K562 (cell line): ENCODE data around the gene CFAP58. TPM values are rescaled to one million over a fixed set of nuclear protein-coding genes. Genes with fewer than 3 reads are reported as not detected.

Source experiments
- DACH1 ChIP-seq: fragments of 450-650 bp; IDR thresholded peaks from 2 replicates; pipeline ENCODE4 v1.6.1; 2018; ENCODE audit not compliant: partially characterized antibody
- FOXJ3 ChIP-seq: sonication (generic); formaldehyde crosslinking; IDR thresholded peaks from 2 replicates; pipeline ENCODE4 v1.4.0; 2020; ENCODE audit warnings: mild to moderate bottlenecking, missing genetic modification reagents
- HDAC6 ChIP-seq: IDR thresholded peaks from 2 replicates; pipeline ENCODE4 v1.6.1; 2012; ENCODE audit warnings: low read depth, mild to moderate bottlenecking, control low read depth, inconsistent platforms, low read length, moderate library complexity
- MEF2D ChIP-seq: conservative IDR thresholded peaks from 2 replicates; pipeline ENCODE4 v1.6.1; 2016; ENCODE audit warnings: low read depth, missing genetic modification characterization, missing compliant biosample characterization
- RUNX1 ChIP-seq: sonication (generic); IDR thresholded peaks from 2 replicates; pipeline ENCODE4 v1.6.1; 2016; ENCODE audit warnings: antibody characterized with exemption, low read depth
- SMAD3 ChIP-seq: fragments of 450-650 bp; formaldehyde crosslinking; conservative IDR thresholded peaks from 2 replicates; pipeline ENCODE4 v1.4.0; 2020; ENCODE audit warnings: mild to moderate bottlenecking
- SMAD4 ChIP-seq: fragments of 250-450 bp; sonication (Bioruptor Pico); conservative IDR thresholded peaks from 2 replicates; pipeline ENCODE4 v1.8.0; 2021; ENCODE audit warnings: inconsistent platforms, mild to moderate bottlenecking, moderate library complexity
- TAL1 ChIP-seq: fragments of 450-650 bp; IDR thresholded peaks from 2 replicates; pipeline ENCODE4 v1.6.1; 2016; ENCODE audit warnings: mild to moderate bottlenecking
- ZBTB8A ChIP-seq: fragments of 450-650 bp; IDR thresholded peaks from 2 replicates; pipeline ENCODE4 v1.6.1; 2018; ENCODE audit warnings: mild to moderate bottlenecking, moderate library complexity; ENCODE audit not compliant: partially characterized antibody
- ZNF311 ChIP-seq: fragments of 250-450 bp; sonication (Bioruptor Pico); IDR thresholded peaks from 2 replicates; pipeline ENCODE4 v1.4.0; 2020; ENCODE audit warnings: mild to moderate bottlenecking, moderate library complexity
- polyA plus RNA-seq, 8 experiments: library from polyadenylated mRNA; depleted of rRNA in 4 of 8; stranded (reverse) in 5 of 8; unstranded in 3 of 8; fragments of >200 nt; fragmentation: Nextera tagmentation in 2 of 8; fragmentation: Illumina TruSeq in 1 of 8; extraction: Ambion mirVana in 2 of 8; extraction: Trizol in 1 of 8; gene quantifications; 2 replicates each; pipeline versions ENCODE4 v1.2.1 to v1.2.3, GENCODE V29; 2011 to 2014; ENCODE audit warnings: inconsistent platforms in 1 of 8, missing spikeins in 1 of 8
- total RNA-seq, 7 experiments: library from RNA; depleted of rRNA in 6 of 7; stranded (reverse); fragments of >200 nt in 6 of 7; fragmentation: Illumina TruSeq in 2 of 7; extraction: Trizol in 2 of 7; gene quantifications; 2 replicates each; pipeline versions ENCODE4 v1.2.1 to v1.2.3, GENCODE V29; 2011 to 2021; ENCODE audit warnings: low replicate concordance in 1 of 7
- TF ChIP-seq, protein P1 (sequence below): fragments of 450-650 bp; IDR thresholded peaks from 2 replicates; pipeline ENCODE4 v1.6.1; 2017; ENCODE audit warnings: antibody characterized with exemption, mild to moderate bottlenecking
- TF ChIP-seq, protein P2 (sequence below), 2 experiments: fragments of 450-650 bp in 1 of 2; sonication (generic) in 1 of 2; formaldehyde crosslinking; conservative IDR thresholded peaks; 2 replicates each; pipeline versions ENCODE4 v1.4.0 to v1.8.1; 2020 to 2022; ENCODE audit warnings: mild to moderate bottlenecking in 1 of 2, missing genetic modification reagents in 1 of 2
- TF ChIP-seq, protein P3 (sequence below): fragments of 450-650 bp; IDR thresholded peaks from 2 replicates; pipeline ENCODE4 v1.6.1; 2016; ENCODE audit warnings: mild to moderate bottlenecking, moderate library complexity

Gene CFAP58
- total and polyA plus RNA-seq, 9 of the 15 experiments (the other 6 are each of a cell fraction or from before 2014, with no cell fraction given) = 0.08 to 2.0 (median 0.71) TPM

DNA sequence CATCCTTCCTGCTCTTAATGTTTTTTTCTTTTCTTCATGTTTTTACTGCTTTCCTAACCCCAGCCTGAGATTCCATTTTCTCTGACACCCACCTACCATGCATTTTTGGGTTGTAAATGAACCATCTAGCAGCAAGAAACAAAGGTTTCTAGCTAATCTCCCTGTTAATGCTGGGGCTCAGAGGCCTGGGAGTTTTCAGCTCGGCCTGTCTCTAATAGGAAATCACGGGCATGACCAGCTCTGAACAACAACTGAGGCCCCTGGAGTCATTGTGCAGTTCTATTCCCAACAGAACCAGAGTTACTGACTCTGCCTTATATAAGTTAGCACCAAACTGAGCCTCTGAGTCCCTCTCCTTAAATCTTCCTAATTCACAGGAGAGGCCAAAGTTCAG is 134.8 kb downstream of the CFAP58 start (continued):
- TF ChIP-seq, protein P1, sequence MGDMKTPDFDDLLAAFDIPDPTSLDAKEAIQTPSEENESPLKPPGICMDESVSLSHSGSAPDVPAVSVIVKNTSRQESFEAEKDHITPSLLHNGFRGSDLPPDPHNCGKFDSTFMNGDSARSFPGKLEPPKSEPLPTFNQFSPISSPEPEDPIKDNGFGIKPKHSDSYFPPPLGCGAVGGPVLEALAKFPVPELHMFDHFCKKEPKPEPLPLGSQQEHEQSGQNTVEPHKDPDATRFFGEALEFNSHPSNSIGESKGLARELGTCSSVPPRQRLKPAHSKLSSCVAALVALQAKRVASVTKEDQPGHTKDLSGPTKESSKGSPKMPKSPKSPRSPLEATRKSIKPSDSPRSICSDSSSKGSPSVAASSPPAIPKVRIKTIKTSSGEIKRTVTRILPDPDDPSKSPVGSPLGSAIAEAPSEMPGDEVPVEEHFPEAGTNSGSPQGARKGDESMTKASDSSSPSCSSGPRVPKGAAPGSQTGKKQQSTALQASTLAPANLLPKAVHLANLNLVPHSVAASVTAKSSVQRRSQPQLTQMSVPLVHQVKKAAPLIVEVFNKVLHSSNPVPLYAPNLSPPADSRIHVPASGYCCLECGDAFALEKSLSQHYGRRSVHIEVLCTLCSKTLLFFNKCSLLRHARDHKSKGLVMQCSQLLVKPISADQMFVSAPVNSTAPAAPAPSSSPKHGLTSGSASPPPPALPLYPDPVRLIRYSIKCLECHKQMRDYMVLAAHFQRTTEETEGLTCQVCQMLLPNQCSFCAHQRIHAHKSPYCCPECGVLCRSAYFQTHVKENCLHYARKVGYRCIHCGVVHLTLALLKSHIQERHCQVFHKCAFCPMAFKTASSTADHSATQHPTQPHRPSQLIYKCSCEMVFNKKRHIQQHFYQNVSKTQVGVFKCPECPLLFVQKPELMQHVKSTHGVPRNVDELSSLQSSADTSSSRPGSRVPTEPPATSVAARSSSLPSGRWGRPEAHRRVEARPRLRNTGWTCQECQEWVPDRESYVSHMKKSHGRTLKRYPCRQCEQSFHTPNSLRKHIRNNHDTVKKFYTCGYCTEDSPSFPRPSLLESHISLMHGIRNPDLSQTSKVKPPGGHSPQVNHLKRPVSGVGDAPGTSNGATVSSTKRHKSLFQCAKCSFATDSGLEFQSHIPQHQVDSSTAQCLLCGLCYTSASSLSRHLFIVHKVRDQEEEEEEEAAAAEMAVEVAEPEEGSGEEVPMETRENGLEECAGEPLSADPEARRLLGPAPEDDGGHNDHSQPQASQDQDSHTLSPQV = no peak
- TF ChIP-seq TAL1 (no peak), DACH1 (no peak), RUNX1 (no peak), SMAD3 (CRISPR knock-in tag) (no peak), MEF2D (tag) (no peak), FOXJ3 (CRISPR knock-in tag) (no peak), ZBTB8A (no peak), ZNF311 (CRISPR knock-in tag) (no peak), HDAC6 (no peak), SMAD4 (CRISPR knock-in tag) (no peak)
- TF ChIP-seq, protein P2, sequence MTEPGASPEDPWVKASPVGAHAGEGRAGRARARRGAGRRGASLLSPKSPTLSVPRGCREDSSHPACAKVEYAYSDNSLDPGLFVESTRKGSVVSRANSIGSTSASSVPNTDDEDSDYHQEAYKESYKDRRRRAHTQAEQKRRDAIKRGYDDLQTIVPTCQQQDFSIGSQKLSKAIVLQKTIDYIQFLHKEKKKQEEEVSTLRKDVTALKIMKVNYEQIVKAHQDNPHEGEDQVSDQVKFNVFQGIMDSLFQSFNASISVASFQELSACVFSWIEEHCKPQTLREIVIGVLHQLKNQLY (CRISPR knock-in tag; conservative IDR thresholded peaks at IDR 0.05) = no peak
- TF ChIP-seq, protein P3, sequence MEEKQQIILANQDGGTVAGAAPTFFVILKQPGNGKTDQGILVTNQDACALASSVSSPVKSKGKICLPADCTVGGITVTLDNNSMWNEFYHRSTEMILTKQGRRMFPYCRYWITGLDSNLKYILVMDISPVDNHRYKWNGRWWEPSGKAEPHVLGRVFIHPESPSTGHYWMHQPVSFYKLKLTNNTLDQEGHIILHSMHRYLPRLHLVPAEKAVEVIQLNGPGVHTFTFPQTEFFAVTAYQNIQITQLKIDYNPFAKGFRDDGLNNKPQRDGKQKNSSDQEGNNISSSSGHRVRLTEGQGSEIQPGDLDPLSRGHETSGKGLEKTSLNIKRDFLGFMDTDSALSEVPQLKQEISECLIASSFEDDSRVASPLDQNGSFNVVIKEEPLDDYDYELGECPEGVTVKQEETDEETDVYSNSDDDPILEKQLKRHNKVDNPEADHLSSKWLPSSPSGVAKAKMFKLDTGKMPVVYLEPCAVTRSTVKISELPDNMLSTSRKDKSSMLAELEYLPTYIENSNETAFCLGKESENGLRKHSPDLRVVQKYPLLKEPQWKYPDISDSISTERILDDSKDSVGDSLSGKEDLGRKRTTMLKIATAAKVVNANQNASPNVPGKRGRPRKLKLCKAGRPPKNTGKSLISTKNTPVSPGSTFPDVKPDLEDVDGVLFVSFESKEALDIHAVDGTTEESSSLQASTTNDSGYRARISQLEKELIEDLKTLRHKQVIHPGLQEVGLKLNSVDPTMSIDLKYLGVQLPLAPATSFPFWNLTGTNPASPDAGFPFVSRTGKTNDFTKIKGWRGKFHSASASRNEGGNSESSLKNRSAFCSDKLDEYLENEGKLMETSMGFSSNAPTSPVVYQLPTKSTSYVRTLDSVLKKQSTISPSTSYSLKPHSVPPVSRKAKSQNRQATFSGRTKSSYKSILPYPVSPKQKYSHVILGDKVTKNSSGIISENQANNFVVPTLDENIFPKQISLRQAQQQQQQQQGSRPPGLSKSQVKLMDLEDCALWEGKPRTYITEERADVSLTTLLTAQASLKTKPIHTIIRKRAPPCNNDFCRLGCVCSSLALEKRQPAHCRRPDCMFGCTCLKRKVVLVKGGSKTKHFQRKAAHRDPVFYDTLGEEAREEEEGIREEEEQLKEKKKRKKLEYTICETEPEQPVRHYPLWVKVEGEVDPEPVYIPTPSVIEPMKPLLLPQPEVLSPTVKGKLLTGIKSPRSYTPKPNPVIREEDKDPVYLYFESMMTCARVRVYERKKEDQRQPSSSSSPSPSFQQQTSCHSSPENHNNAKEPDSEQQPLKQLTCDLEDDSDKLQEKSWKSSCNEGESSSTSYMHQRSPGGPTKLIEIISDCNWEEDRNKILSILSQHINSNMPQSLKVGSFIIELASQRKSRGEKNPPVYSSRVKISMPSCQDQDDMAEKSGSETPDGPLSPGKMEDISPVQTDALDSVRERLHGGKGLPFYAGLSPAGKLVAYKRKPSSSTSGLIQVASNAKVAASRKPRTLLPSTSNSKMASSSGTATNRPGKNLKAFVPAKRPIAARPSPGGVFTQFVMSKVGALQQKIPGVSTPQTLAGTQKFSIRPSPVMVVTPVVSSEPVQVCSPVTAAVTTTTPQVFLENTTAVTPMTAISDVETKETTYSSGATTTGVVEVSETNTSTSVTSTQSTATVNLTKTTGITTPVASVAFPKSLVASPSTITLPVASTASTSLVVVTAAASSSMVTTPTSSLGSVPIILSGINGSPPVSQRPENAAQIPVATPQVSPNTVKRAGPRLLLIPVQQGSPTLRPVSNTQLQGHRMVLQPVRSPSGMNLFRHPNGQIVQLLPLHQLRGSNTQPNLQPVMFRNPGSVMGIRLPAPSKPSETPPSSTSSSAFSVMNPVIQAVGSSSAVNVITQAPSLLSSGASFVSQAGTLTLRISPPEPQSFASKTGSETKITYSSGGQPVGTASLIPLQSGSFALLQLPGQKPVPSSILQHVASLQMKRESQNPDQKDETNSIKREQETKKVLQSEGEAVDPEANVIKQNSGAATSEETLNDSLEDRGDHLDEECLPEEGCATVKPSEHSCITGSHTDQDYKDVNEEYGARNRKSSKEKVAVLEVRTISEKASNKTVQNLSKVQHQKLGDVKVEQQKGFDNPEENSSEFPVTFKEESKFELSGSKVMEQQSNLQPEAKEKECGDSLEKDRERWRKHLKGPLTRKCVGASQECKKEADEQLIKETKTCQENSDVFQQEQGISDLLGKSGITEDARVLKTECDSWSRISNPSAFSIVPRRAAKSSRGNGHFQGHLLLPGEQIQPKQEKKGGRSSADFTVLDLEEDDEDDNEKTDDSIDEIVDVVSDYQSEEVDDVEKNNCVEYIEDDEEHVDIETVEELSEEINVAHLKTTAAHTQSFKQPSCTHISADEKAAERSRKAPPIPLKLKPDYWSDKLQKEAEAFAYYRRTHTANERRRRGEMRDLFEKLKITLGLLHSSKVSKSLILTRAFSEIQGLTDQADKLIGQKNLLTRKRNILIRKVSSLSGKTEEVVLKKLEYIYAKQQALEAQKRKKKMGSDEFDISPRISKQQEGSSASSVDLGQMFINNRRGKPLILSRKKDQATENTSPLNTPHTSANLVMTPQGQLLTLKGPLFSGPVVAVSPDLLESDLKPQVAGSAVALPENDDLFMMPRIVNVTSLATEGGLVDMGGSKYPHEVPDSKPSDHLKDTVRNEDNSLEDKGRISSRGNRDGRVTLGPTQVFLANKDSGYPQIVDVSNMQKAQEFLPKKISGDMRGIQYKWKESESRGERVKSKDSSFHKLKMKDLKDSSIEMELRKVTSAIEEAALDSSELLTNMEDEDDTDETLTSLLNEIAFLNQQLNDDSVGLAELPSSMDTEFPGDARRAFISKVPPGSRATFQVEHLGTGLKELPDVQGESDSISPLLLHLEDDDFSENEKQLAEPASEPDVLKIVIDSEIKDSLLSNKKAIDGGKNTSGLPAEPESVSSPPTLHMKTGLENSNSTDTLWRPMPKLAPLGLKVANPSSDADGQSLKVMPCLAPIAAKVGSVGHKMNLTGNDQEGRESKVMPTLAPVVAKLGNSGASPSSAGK = no peak
